Mononuclear cell (primary cell): Measurements from ENCODE around the gene SPON1. TPM values are rescaled to one million over a fixed set of nuclear protein-coding genes. Genes with fewer than 3 reads are reported as not detected.
"Not testable (repeated sequence)": the region's sequence is repeated elsewhere in the genome, so short reads cannot be mapped to it uniquely, and the experiment has no call there.

Experiments used
- H3K27me3 ChIP-seq: 2 replicates; pipeline ENCODE4 v1.6.0; 2011; ENCODE audit warnings: low read length, control low read depth; ENCODE audit not compliant: insufficient read depth
- H3K4me1 ChIP-seq: 2 replicates; pipeline ENCODE4 v1.5.1; 2011; ENCODE audit warnings: mild to moderate bottlenecking, low read length, control low read depth; ENCODE audit not compliant: insufficient read depth
- H3K4me3 ChIP-seq: 2 replicates; pipeline ENCODE4 v1.5.1; 2011; ENCODE audit warnings: mild to moderate bottlenecking, low read length, moderate library complexity
- H3K9me3 ChIP-seq: 2 replicates; pipeline ENCODE4 v1.5.1; 2011; ENCODE audit warnings: low read depth, mild to moderate bottlenecking, control low read depth, low read length
- total RNA-seq: library from RNA; depleted of rRNA; stranded (reverse); fragments of >200 nt; gene quantifications from one replicate; pipeline ENCODE4 v1.2.3, GENCODE V29; 2012

Gene SPON1
- 0.94 TPM for total RNA-seq

DNA sequence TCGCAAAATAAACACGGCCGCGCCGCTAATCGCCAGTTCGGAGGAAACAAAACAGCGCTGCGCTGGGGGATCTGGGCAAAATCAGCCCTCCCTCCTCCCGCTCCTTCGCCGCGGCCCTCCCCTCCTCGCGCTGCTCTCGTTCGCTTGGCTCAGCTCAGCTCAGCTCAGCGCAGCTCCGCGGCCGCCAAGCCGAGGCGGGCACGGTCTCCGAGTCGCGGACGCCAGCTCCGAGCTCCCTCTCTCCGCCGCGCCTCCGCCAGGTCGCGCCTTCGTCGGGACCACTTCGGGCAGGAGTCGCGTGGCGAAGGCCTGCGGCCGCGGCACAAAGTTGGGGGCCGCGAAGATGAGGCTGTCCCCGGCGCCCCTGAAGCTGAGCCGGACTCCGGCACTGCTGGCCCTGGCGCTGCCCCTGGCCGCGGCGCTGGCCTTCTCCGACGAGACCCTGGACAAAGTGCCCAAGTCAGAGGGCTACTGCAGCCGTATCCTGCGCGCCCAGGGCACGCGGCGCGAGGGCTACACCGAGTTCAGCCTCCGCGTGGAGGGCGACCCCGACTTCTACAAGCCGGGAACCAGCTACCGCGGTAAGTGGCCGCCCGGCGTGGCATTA, at the start of gene SPON1:
TSS of gene SPON1 (plus strand) at position 162 of the 607 bp plus-strand sequence. CDS start at position 344, 182 bp downstream.
- H3K4me1 ChIP-seq: peaks cover 22% of the 10 kb centered on the region
- H3K9me3 ChIP-seq: no peaks in the 10 kb centered on the region
- peaks cover 84% of the 10 kb centered on the region for H3K27me3 ChIP-seq
- no peak within 1 kb of the TSS for H3K4me3 ChIP-seq

- Histone ChIP-seq H3K9me3 (no peaks in the 10 kb centered on the region), H3K27me3 (no peaks in the 10 kb centered on the region), H3K4me3 (no peak overlapping the region), H3K4me1 (no peaks in the 10 kb centered on the region)
These were observed 45.3 kb upstream of the SPON1 start for GRCh38 chr11:13917264-13917663.

DNA sequence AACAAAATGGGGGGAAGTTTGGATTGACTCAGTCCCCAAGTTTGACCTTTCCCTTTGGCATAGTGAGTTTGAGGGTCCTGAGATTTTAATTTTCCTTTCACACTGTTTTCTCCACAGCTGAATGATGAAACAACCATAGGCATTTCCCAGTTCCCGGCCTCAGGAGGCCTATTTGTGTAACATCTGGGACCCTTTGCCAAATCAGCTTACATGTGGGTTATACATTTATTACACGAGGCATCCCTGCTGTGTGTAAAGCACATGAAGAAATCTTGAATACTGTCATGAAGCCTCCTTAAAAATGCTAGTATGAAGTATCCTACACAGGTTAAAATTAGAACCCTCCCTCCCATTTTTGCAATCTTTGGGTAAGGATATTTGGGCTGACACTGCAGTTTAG, 44.6 kb upstream of the SPON1 start:
- Histone ChIP-seq H3K4me3 (no peak overlapping the region), H3K4me1 (peaks cover 4% of the 10 kb centered on the region), H3K9me3 (no peaks in the 10 kb centered on the region), H3K27me3 (no peaks in the 10 kb centered on the region)

DNA sequence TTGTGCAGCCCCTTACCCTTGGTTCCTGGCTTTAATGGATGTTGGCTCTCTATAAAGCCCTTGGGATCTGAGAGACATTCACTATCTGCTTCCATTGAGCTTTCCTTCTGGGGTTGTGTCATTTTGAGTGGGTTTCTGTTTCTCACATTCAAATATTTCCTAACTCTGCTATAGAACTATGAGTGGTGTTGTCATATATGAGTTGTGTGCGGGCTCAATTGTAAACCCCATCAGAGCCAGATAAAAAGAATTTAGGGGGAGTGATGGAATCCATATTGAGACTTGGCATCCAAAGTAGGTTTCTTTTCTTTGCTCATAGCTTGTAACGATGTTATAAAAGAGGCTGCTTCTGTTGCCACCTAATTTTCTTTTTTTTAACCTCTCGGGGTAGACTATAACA, 41.8 kb upstream of the SPON1 start:
- no peak overlapping the region for H3K4me3 ChIP-seq
- no peaks in the 10 kb centered on the region for H3K9me3 ChIP-seq

DNA sequence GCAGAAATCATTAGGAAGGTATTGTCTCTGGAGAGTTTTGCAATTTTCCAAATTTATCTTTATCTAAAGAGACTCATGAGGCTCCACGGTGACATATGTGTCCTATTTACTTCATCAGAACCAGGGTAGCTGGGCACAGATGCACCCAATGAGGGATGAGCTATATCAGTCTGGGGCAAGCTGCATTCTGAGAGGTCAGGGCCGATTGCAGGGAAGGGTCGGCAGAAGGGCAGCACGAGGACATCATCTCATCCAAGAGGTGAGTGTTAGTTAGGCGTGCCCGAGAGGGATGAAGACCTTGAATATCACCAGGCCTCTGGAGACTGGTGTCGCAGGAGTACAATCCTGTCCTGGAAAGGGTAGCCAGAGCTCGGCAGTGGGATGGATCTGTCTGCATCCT, 41.0 kb upstream of the SPON1 start:
- H3K9me3 ChIP-seq: no peaks in the 10 kb centered on the region
- no peak overlapping the region for H3K4me3 ChIP-seq
- no peaks in the 10 kb centered on the region for H3K27me3 ChIP-seq
- H3K4me1 ChIP-seq: peaks cover 27% of the 10 kb centered on the region

More for the DNA sequence above, 41.8 kb upstream of the SPON1 start:
- no peaks in the 10 kb centered on the region for H3K27me3 ChIP-seq
- H3K4me1 ChIP-seq: peaks cover 27% of the 10 kb centered on the region

- Histone ChIP-seq H3K27me3 (no peaks in the 10 kb centered on the region), H3K4me3 (no peak overlapping the region), H3K9me3 (no peaks in the 10 kb centered on the region), H3K4me1 (peaks cover 27% of the 10 kb centered on the region)
These were observed 39.3 kb upstream of the SPON1 start for GRCh38 chr11:13923182-13923581.

DNA sequence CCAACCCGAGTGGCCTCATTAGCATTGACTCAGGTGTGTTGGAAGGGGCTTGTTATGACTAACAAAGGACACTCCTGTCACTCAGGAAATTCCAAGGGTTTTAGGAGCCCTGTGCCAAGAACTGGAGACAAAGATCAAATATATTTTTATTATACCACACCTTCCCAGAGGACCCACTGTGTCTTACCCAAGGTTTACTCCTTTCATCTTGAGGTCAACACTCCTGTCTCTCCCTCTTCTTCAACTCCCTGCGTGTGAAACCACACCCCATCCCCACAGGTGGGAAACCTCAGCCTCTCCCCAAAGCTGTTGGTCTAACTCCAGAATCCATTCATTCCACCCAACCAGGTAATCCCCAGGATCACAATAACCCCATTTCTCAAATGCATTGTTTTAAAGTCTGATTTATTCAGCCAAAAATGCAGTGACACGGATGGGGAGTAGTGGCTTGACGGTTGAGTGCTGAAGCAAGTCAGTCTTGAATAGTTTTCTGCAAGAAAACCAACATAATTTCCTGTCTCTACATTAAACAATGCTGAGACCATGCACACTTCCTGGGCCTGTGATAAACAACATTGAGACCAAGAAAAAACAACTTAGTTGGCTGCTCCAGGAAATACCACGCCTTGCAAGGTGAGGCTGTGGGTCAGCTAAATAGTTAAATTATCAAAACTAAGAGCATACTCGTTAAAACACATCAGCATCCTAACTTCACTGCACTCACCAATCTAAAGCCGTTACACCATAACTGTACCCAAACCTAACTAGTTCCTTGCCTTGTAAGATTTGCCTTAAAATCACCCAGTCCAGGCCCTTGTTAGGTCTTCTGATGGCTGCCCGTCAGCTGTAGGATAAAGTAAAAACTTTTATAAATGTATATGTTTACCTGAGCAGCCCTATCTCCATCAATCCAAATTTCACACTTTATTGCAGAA, 38.5 kb upstream of the SPON1 start:
- no peak overlapping the region for H3K4me3 ChIP-seq
- H3K4me1 ChIP-seq: peaks cover 27% of the 10 kb centered on the region
- no peaks in the 10 kb centered on the region for H3K9me3 ChIP-seq
- H3K27me3 ChIP-seq: no peaks in the 10 kb centered on the region

DNA sequence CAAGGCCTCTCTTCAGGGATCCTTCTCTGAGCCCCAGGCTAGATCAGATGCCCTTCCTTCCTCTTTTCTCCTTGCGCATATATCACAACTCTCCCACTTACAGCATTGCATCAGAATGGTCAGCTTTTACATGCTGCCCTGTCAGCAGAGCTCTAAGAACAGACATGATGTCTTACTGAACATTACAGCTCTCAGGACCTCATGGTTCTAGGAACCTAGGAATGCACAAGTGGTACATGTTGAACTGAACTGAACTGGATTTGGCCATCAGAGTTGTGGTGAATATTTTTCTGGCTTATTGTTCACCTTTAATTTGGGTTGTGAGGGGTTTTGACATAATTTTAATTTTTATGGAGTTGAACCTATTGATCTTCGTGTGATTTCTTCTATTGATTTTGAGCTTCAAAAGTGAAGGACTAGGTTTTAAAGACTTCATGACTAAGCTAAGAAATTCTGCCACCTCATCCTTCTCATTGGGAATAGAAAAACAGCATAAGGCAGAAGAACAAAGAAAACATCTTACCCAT, 37.7 kb upstream of the SPON1 start:
- Histone ChIP-seq H3K4me3 (no peak overlapping the region), H3K9me3 (no peaks in the 10 kb centered on the region), H3K4me1 (peaks cover 27% of the 10 kb centered on the region), H3K27me3 (no peaks in the 10 kb centered on the region)

- H3K4me3 ChIP-seq, H3K9me3 ChIP-seq, H3K27me3 ChIP-seq: not testable (repeated sequence)
- peaks cover 27% of the 10 kb centered on the region for H3K4me1 ChIP-seq
These were observed 36.2 kb upstream of the SPON1 start for GRCh38 chr11:13926366-13926765.

GRCh38 chr11:13926981-13927380, 35.5 kb upstream of the SPON1 start:
- no peaks in the 10 kb centered on the region for H3K9me3 ChIP-seq
- H3K4me1 ChIP-seq: peaks cover 27% of the 10 kb centered on the region
- H3K27me3 ChIP-seq: no peaks in the 10 kb centered on the region
- no peak overlapping the region for H3K4me3 ChIP-seq

GRCh38 chr11:13927481-13927880, 35.0 kb upstream of the SPON1 start:
- Histone ChIP-seq H3K9me3 (no peaks in the 10 kb centered on the region), H3K4me3 (no peak overlapping the region), H3K27me3 (no peaks in the 10 kb centered on the region), H3K4me1 (peaks cover 27% of the 10 kb centered on the region)

- peaks cover 15% of the 10 kb centered on the region for H3K4me1 ChIP-seq
These were observed 33.8 kb upstream of the SPON1 start for GRCh38 chr11:13928566-13929251.

DNA sequence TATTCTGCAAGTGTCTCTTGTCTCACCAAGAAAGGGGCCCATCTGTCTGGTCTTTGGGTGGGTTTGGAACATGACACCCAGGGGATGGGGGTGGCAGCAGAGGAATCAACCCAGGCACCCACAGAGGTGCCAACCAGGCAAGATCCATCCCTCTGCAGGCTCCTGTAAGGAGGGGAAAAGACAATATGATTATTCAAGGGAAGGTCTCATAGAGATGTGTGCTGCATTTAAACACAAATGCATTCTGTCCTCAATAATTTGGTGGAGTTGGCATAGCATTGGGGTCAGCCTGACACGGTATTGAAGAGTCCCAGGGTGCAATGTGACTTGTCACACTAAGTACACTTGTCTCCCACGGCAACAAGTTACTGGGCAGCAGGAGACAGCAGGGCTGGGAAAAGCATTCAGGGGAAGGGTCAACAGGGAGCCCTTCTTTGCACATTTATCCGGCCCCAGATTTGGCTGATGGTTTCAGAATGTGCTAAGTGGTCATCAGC, 33.1 kb upstream of the SPON1 start:
- H3K27me3 ChIP-seq: no peaks in the 10 kb centered on the region
- H3K4me3 ChIP-seq: no peak overlapping the region
- H3K9me3 ChIP-seq: no peaks in the 10 kb centered on the region
- peaks cover 8% of the 10 kb centered on the region for H3K4me1 ChIP-seq

More at GRCh38 chr11:13928566-13929251, 33.8 kb upstream of the SPON1 start:
- no peak overlapping the region for H3K4me3 ChIP-seq
- no peaks in the 10 kb centered on the region for H3K9me3 ChIP-seq
- no peaks in the 10 kb centered on the region for H3K27me3 ChIP-seq

GRCh38 chr11:13931356-13931755, 31.2 kb upstream of the SPON1 start:
- Histone ChIP-seq H3K9me3 (no peaks in the 10 kb centered on the region), H3K27me3 (no peaks in the 10 kb centered on the region), H3K4me1 (no peaks in the 10 kb centered on the region), H3K4me3 (no peak overlapping the region)

GRCh38 chr11:13937154-13937553, 25.4 kb upstream of the SPON1 start:
- not testable (repeated sequence) for H3K9me3 ChIP-seq, H3K27me3 ChIP-seq, H3K4me3 ChIP-seq
- H3K4me1 ChIP-seq: peaks cover 27% of the 10 kb centered on the region
